Chondrocyte (in vitro differentiated cells): ENCODE measurements around the gene YIPF6. TPM values are rescaled to one million over a fixed set of nuclear protein-coding genes. Genes with fewer than 3 reads are reported as not detected.
"Not testable (repeated sequence)": the region's sequence is repeated elsewhere in the genome, so short reads cannot be mapped to it uniquely, and the experiment has no call there.

ENCODE experiments used
- DNase-seq: peaks from one replicate; pipeline ENCODE4 v3.0.0; 2021; ENCODE audit warnings: mixed read lengths, low spot score
- H3K27ac Mint-ChIP-seq: one replicate; pipeline ENCODE4 v1.8.0; 2021; ENCODE audit warnings: mild to moderate bottlenecking, moderate library complexity, mixed read lengths; ENCODE audit not compliant: unreplicated experiment
- H3K27me3 Mint-ChIP-seq: 2 replicates; pipeline ENCODE4 v1.8.0; 2021; ENCODE audit warnings: low read depth, mixed read lengths
- H3K36me3 Mint-ChIP-seq: 2 replicates; pipeline ENCODE4 v1.8.0; 2021; ENCODE audit warnings: low read depth, mixed read lengths
- H3K4me1 Mint-ChIP-seq: 2 replicates; pipeline ENCODE4 v1.8.0; 2021; ENCODE audit warnings: low read depth, mild to moderate bottlenecking, mixed read lengths
- H3K4me3 Mint-ChIP-seq: one replicate; pipeline ENCODE4 v1.8.0; 2021; ENCODE audit warnings: mild to moderate bottlenecking, moderate library complexity, mixed read lengths; ENCODE audit not compliant: unreplicated experiment
- H3K9me3 Mint-ChIP-seq: 2 replicates; pipeline ENCODE4 v1.8.0; 2021; ENCODE audit warnings: low read depth, mixed read lengths
- total RNA-seq: library from RNA; stranded (reverse); gene quantifications from 3 replicates; pipeline ENCODE4 v1.2.1, GENCODE V29; 2021
- TF ChIP-seq, protein P1 (sequence below): fragments of 200-600 bp; sonication (generic); IDR thresholded peaks from 2 replicates; pipeline ENCODE4 v1.5.0; 2021; ENCODE audit warnings: antibody characterized with exemption, mild to moderate bottlenecking, moderate library complexity

The YIPF6 gene
- total RNA-seq, 1 donor from 2014 or later: 42.9 TPM

GRCh38 chrX:68534691-68535090, 35.8 kb downstream of the YIPF6 start:
- no peaks in the 10 kb centered on the region for H3K4me1 Mint-ChIP-seq
- no peaks in the 10 kb centered on the region for H3K9me3 Mint-ChIP-seq
- H3K36me3 Mint-ChIP-seq: peaks cover 5% of the 10 kb centered on the region
- H3K4me3 Mint-ChIP-seq: no peak overlapping the region
- H3K27me3 Mint-ChIP-seq: no peaks in the 10 kb centered on the region
- no peak overlapping the region for H3K27ac Mint-ChIP-seq
- DNase-seq: no peak
- TF ChIP-seq, protein P1, sequence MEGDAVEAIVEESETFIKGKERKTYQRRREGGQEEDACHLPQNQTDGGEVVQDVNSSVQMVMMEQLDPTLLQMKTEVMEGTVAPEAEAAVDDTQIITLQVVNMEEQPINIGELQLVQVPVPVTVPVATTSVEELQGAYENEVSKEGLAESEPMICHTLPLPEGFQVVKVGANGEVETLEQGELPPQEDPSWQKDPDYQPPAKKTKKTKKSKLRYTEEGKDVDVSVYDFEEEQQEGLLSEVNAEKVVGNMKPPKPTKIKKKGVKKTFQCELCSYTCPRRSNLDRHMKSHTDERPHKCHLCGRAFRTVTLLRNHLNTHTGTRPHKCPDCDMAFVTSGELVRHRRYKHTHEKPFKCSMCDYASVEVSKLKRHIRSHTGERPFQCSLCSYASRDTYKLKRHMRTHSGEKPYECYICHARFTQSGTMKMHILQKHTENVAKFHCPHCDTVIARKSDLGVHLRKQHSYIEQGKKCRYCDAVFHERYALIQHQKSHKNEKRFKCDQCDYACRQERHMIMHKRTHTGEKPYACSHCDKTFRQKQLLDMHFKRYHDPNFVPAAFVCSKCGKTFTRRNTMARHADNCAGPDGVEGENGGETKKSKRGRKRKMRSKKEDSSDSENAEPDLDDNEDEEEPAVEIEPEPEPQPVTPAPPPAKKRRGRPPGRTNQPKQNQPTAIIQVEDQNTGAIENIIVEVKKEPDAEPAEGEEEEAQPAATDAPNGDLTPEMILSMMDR: no peak

GRCh38 chrX:68536429-68536828, 37.6 kb downstream of the YIPF6 start:
- peaks cover 4% of the 10 kb centered on the region for H3K36me3 Mint-ChIP-seq
- H3K27me3 Mint-ChIP-seq: no peaks in the 10 kb centered on the region
- TF ChIP-seq, protein P1: no peak
- H3K4me1 Mint-ChIP-seq: no peaks in the 10 kb centered on the region
- no peak overlapping the region for H3K27ac Mint-ChIP-seq
- no peak overlapping the region for H3K4me3 Mint-ChIP-seq
- peaks cover 5% of the 10 kb centered on the region for H3K9me3 Mint-ChIP-seq
- no peak for DNase-seq

DNA sequence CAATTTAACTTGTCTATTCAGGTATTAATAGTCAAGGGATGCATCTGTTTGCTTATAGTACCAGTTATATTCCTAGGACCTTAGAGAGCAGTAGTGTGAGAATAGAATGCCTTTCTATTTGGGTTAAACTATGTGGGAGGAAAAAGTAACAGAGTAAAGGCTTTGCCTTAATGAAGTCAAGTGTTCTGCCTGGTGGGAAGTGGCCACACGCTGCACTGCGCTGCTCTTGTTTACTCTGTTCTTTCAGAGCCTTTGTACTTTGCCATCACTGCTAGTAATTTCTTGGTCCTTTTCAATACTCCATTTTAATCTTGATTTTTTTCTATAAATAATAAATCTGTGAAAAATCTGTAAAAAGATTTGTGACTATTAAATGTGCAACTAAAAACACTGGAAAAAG, 38.0 kb downstream of the YIPF6 start:
- H3K27ac Mint-ChIP-seq: no peak overlapping the region
- no peak overlapping the region for H3K4me3 Mint-ChIP-seq
- peaks cover 9% of the 10 kb centered on the region for H3K9me3 Mint-ChIP-seq
- no peaks in the 10 kb centered on the region for H3K27me3 Mint-ChIP-seq
- TF ChIP-seq, protein P1: no peak
- H3K36me3 Mint-ChIP-seq: peaks cover 4% of the 10 kb centered on the region
- no peak for DNase-seq
- H3K4me1 Mint-ChIP-seq: no peaks in the 10 kb centered on the region

- Mint-ChIP-seq H3K36me3 (no peaks in the 10 kb centered on the region), H3K27me3 (no peaks in the 10 kb centered on the region), H3K9me3 (peaks cover 9% of the 10 kb centered on the region), H3K4me1 (no peaks in the 10 kb centered on the region), H3K27ac (no peak overlapping the region), H3K4me3 (no peak overlapping the region)
- TF ChIP-seq, protein P1: no peak
- DNase-seq: no peak
These were observed 51.3 kb downstream of the YIPF6 start for GRCh38 chrX:68550193-68550592.

GRCh38 chrX:68556036-68556435, 57.2 kb downstream of the YIPF6 start:
- Mint-ChIP-seq H3K36me3 (no peaks in the 10 kb centered on the region), H3K9me3 (peaks cover 8% of the 10 kb centered on the region), H3K4me3 (no peak overlapping the region), H3K27me3 (no peaks in the 10 kb centered on the region), H3K27ac (no peak overlapping the region), H3K4me1 (no peaks in the 10 kb centered on the region)
- TF ChIP-seq, protein P1: no peak
- DNase-seq: no peak

DNA sequence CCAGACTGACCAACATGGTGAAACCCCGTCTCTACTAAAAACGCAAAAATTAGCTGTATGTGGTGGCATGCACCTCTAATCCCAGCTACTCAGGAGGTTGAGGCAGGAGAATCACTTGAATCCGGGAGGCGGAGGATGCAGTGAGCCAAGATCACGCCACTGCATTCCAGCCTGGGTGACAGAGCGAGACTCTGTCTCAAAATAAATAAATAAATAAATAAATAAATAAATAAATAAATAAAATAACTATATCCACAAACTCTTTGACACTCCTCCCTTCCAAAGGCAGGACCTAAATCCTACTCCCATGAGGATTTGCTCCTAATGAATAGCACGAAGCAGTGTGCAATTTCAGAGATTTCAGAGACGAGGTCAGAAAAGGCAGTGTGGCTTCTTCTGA, 58.3 kb downstream of the YIPF6 start:
- H3K36me3 Mint-ChIP-seq, DNase-seq: not testable (repeated sequence)
- H3K9me3 Mint-ChIP-seq: peaks cover 17% of the 10 kb centered on the region

GRCh38 chrX:68559905-68560304, 61.1 kb downstream of the YIPF6 start:
- H3K27ac Mint-ChIP-seq, H3K4me1 Mint-ChIP-seq, DNase-seq, H3K36me3 Mint-ChIP-seq, H3K27me3 Mint-ChIP-seq, H3K4me3 Mint-ChIP-seq: not testable (repeated sequence)
- H3K9me3 Mint-ChIP-seq: peaks cover 39% of the 10 kb centered on the region

More for the DNA sequence above, 58.3 kb downstream of the YIPF6 start:
- not testable (repeated sequence) for H3K27ac Mint-ChIP-seq, H3K4me3 Mint-ChIP-seq, H3K4me1 Mint-ChIP-seq, H3K27me3 Mint-ChIP-seq
